PFSK-1 (cell line): ENCODE measurements around the gene SLC48A1.

Experiments used
- FOXP2 ChIP-seq: optimal IDR thresholded peaks from 2 replicates; pipeline ENCODE3; 2011; ENCODE audit warnings: borderline replicate concordance, control low read depth, inconsistent platforms; ENCODE audit not compliant: insufficient read depth; ENCODE audit errors: extremely low read length, extremely low read depth
- POLR2AphosphoS5 ChIP-seq: IDR thresholded peaks from 2 replicates; pipeline ENCODE4 v1.6.1; 2012; ENCODE audit warnings: low read depth, mild to moderate bottlenecking, control low read depth, low read length, moderate library complexity
- SIN3A ChIP-seq: IDR thresholded peaks from 2 replicates; pipeline ENCODE4 v1.6.1; 2012; ENCODE audit warnings: mild to moderate bottlenecking, low read length, moderate library complexity, borderline replicate concordance; ENCODE audit not compliant: insufficient read depth
- TAF1 ChIP-seq: IDR thresholded peaks from 2 replicates; pipeline ENCODE4 v1.6.1; 2012; ENCODE audit warnings: low read length, control low read depth, borderline replicate concordance; ENCODE audit not compliant: insufficient read depth
- TF ChIP-seq, protein P1 (sequence below), 2 experiments: IDR thresholded peaks; 2 replicates each; pipeline versions ENCODE4 v1.6.1 to v1.8.0; 2011 to 2012; ENCODE audit warnings: low read depth in 2 of 2, low read length in 2 of 2, control low read depth in 1 of 2, inconsistent platforms in 1 of 2, mild to moderate bottlenecking in 1 of 2, moderate library complexity in 1 of 2; ENCODE audit not compliant: insufficient read depth in 1 of 2

Gene SLC48A1

DNA sequence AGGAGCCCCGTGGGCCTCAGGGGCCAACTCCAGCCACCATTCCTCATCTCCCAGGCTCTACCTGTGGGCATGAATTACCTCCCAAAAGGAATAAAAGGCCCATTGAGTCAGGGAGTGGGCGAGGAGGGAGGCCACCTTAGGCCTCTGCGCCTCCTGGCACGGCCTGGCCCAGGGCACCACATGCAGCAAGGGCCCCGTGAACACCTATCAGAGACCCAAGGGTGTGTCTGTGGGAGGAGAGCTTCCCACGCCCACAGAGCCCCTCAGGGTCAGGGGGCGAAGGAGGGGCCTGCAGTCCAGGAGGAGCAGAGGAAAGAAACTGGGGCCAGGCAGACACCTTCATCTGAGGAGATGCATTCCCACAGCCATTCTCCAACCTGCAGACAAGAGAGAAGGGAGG is 26.5 kb upstream of the SLC48A1 start:
- TF ChIP-seq, protein P1, sequence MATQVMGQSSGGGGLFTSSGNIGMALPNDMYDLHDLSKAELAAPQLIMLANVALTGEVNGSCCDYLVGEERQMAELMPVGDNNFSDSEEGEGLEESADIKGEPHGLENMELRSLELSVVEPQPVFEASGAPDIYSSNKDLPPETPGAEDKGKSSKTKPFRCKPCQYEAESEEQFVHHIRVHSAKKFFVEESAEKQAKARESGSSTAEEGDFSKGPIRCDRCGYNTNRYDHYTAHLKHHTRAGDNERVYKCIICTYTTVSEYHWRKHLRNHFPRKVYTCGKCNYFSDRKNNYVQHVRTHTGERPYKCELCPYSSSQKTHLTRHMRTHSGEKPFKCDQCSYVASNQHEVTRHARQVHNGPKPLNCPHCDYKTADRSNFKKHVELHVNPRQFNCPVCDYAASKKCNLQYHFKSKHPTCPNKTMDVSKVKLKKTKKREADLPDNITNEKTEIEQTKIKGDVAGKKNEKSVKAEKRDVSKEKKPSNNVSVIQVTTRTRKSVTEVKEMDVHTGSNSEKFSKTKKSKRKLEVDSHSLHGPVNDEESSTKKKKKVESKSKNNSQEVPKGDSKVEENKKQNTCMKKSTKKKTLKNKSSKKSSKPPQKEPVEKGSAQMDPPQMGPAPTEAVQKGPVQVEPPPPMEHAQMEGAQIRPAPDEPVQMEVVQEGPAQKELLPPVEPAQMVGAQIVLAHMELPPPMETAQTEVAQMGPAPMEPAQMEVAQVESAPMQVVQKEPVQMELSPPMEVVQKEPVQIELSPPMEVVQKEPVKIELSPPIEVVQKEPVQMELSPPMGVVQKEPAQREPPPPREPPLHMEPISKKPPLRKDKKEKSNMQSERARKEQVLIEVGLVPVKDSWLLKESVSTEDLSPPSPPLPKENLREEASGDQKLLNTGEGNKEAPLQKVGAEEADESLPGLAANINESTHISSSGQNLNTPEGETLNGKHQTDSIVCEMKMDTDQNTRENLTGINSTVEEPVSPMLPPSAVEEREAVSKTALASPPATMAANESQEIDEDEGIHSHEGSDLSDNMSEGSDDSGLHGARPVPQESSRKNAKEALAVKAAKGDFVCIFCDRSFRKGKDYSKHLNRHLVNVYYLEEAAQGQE (IDR thresholded peaks at IDR 0.05; ENCODE audit: insufficient read depth in 1 of 2, low read depth in 2 of 2, low read length in 2 of 2): no peak
- TF ChIP-seq SIN3A (no peak), POLR2AphosphoS5 (no peak), TAF1 (no peak), FOXP2 (no peak)

DNA sequence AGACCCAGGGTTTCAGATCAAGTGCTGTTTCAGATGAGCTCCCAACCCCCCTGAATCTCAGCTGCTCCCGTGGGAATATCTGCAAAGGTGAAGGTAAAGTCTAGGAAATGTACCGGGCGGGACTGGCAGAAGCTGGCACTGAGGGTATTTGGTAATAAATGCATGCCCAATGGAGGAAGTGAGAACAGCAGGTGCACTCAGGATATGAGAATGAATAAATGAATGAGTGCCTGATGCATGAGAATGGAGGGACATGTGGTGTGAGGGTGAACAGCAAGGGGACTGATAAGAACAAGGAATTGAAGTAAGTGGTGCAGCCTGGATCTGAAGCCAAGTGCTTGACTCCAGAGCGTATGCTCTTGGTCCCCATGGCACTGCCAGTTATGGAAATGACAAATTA is 25.9 kb upstream of the SLC48A1 start:
- TF ChIP-seq, protein P1 (IDR thresholded peaks at IDR 0.05; ENCODE audit: insufficient read depth in 1 of 2, low read depth in 2 of 2, low read length in 2 of 2): no peak
- TF ChIP-seq SIN3A: no peak
- TF ChIP-seq TAF1: no peak
- no peak for TF ChIP-seq POLR2AphosphoS5
- no peak for TF ChIP-seq FOXP2

DNA sequence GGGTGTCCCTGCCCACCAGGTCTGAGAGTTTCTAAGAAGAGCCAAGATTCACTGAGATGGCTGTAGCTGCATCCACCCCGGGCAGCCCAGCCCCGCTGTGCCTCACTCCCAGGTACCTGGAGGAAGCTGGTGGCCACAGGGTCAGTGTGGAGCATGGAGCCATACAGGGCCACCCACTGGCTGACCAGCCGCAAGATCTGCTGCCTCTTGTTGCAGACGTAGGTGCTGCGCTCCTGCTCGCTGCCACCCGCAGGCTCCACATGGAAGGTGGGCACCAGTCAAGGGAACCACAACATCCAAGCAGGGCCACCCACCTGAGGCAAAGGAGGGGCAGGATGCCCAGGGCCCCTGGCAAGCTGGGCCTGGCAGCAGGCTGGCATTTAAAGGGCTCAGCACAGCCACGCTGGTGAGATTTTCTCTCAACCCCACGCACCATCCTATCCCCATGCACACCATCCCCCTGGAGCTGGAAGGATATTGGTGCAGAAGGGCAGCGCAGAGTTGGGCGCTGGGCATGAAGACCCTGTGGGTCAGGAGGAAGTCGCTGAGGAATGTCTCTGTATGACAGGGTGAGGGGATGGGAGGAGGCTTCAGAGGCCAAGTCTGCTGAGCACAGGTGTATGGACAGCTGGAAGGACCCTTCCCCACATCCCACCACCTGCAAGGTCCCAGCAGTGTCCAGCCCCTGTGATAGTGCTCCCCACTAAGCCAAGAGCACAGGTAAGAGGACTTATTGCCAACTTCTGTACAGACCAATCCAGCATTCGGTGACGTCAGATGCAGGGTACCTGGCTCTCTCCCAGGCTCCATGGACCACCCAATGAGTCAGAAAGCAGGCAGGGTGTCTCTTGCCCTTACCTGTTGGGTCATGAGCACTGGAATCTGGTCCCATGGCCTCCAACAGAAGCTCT is 25.2 kb upstream of the SLC48A1 start:
- no peak for TF ChIP-seq POLR2AphosphoS5
- TF ChIP-seq TAF1: no peak
- no peak for TF ChIP-seq FOXP2
- TF ChIP-seq SIN3A: no peak
- TF ChIP-seq, protein P1 (IDR thresholded peaks at IDR 0.05; ENCODE audit: insufficient read depth in 1 of 2, low read depth in 2 of 2, low read length in 2 of 2): no peak

DNA sequence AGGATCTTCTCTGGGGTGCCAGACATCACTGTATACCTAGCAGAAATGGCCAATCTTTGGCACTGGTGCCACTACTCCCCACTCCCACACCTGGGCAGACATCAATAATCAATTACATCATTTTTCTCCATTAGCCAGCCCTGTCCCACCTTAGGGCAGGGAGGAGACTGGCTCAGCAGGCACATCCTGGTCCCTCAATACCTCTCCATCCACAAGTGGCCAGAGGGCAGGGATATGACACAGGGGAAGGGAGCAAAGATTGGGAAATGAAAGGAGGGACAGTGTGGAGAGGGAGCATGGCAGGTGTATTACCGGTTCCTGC is 24.6 kb upstream of the SLC48A1 start:
- TF ChIP-seq TAF1: no peak
- no peak for TF ChIP-seq POLR2AphosphoS5
- TF ChIP-seq FOXP2: no peak
- no peak for TF ChIP-seq SIN3A
- TF ChIP-seq, protein P1 (IDR thresholded peaks at IDR 0.05; ENCODE audit: insufficient read depth in 1 of 2, low read depth in 2 of 2, low read length in 2 of 2): no peak
